Measurements from ENCODE around the gene SDSL. TPM values are rescaled to one million over a fixed set of nuclear protein-coding genes. Genes with fewer than 3 reads are reported as not detected.

Gene SDSL
- total RNA-seq, 1 experiment from 2014 or later, result 0.46 TPM

DNA sequence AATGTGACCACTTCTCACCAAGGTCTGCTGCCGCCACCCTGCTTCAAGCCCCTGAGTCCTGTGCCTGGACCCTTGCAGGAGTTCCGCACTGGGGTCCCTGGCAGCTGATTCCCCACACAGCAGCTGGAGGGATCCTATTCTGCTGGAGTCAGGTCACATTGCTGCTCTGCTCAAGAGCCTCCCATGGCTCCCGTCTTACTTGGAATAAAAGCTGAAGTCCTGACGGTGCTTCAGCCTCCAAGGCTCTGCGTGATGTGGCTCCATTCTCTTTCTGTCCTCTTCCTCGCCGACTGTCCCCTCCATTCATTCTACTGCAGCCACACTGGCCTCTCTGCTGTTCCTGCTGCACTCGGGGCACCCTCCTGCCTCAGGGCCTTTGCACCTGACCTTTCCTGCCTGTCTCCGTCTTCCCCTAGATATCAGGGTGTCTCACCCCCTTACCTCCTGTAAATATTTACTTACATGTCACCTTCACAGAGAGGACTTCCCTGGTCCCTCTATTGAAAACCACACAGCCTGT lies 7.6 kb upstream of the SDSL start:
- Histone ChIP-seq H3K79me1 (ENCODE audit: insufficient read depth, low read depth, low read length, poor library complexity, severe bottlenecking) (no peaks in the 10 kb centered on the region), H3K9ac (ENCODE audit: extremely low read depth, insufficient read length, low read length) (no peak overlapping the region), H4K5ac (ENCODE audit: insufficient read length, low read depth, low read length) (no peak overlapping the region), H2AK5ac (ENCODE audit: insufficient read length, low read length) (no peak overlapping the region), H3K27me3 (ENCODE audit: insufficient read depth, low read length) (no peaks in the 10 kb centered on the region), H4K8ac (replicated peaks; ENCODE audit: insufficient read length, low read depth, low read length) (no peak overlapping the region), H3K18ac (ENCODE audit: insufficient read length, low read depth, low read length) (no peak overlapping the region), H2BK120ac (ENCODE audit: low read depth, low read length, poor library complexity, severe bottlenecking) (no peak overlapping the region), H2BK15ac (ENCODE audit: low read depth, low read length) (no peak overlapping the region), H3K4me2 (ENCODE audit: insufficient read depth, insufficient read length, low read length) (no peak overlapping the region), H3K56ac (ENCODE audit: insufficient read length, low read depth, low read length) (no peak overlapping the region), H3T11ph (ENCODE audit: low read length) (no peak overlapping the region), H2BK20ac (ENCODE audit: low read depth, low read length, poor library complexity, severe bottlenecking) (no peak overlapping the region), H3K14ac (ENCODE audit: insufficient read depth, low read length) (no peak overlapping the region), H3K4me1 (ENCODE audit: insufficient read depth, low read length) (no peaks in the 10 kb centered on the region), H2AFZ (ENCODE audit: low read length) (no peak overlapping the region), H2BK5ac (ENCODE audit: insufficient read length, low read length) (no peak overlapping the region), H3K27ac (ENCODE audit: insufficient read length, low read depth, low read length) (no peak overlapping the region), H4K91ac (ENCODE audit: insufficient read length, low read depth, low read length) (no peak overlapping the region), H3K23me2 (ENCODE audit: insufficient read length, low read depth, low read length, poor library complexity, severe bottlenecking) (no peaks in the 10 kb centered on the region), H2BK12ac (ENCODE audit: insufficient read length, low read depth, low read length) (no peak overlapping the region), H3K9me3 (ENCODE audit: control insufficient read depth, low read depth, low read length) (no peaks in the 10 kb centered on the region), H3K79me2 (ENCODE audit: insufficient read depth, low read length) (no peaks in the 10 kb centered on the region), H3K23ac (ENCODE audit: insufficient read length, low read depth, low read length) (no peak overlapping the region), H4K20me1 (ENCODE audit: control insufficient read depth, insufficient read depth, insufficient read length) (no peaks in the 10 kb centered on the region), H3K4ac (ENCODE audit: low read depth, low read length) (no peak overlapping the region)
- TF ChIP-seq, protein P1, sequence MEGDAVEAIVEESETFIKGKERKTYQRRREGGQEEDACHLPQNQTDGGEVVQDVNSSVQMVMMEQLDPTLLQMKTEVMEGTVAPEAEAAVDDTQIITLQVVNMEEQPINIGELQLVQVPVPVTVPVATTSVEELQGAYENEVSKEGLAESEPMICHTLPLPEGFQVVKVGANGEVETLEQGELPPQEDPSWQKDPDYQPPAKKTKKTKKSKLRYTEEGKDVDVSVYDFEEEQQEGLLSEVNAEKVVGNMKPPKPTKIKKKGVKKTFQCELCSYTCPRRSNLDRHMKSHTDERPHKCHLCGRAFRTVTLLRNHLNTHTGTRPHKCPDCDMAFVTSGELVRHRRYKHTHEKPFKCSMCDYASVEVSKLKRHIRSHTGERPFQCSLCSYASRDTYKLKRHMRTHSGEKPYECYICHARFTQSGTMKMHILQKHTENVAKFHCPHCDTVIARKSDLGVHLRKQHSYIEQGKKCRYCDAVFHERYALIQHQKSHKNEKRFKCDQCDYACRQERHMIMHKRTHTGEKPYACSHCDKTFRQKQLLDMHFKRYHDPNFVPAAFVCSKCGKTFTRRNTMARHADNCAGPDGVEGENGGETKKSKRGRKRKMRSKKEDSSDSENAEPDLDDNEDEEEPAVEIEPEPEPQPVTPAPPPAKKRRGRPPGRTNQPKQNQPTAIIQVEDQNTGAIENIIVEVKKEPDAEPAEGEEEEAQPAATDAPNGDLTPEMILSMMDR (conservative IDR thresholded peaks at IDR 0.05), result no peak
- no peaks in the 10 kb centered on the region; a peak in 1 of 5 replicates for H3K9me3 Mint-ChIP-seq
- H3K4me1 Mint-ChIP-seq, result peaks cover 3 to 18% of the 10 kb centered on the region in 2 experiments; a peak in 2 of 4 replicates
- DNase-seq, result no peak
- no CpG with 5 or more reads among the region's 9 CpGs for WGBS (ENCODE audit: extremely low coverage, insufficient read length, low lambda C conversion rate)
- H3K4me3 Mint-ChIP-seq, result no peak overlapping the region
- no peaks in the 10 kb centered on the region for H3K36me3 Mint-ChIP-seq (ENCODE audit: insufficient read depth in 1 of 3, low read depth in 3 of 3)
- no peak overlapping the region; a peak in 1 of 7 replicates for H3K27ac Mint-ChIP-seq
- peaks cover 4% of the 10 kb centered on the region for H3K27me3 Mint-ChIP-seq (ENCODE audit: low read depth)
